GM21576 (cell line): ENCODE data around the gene MAP2K4.
"Not testable (repeated sequence)": the region's sequence is repeated elsewhere in the genome, so short reads cannot be mapped to it uniquely, and the experiment has no call there.

Experiments used
- ATAC-seq: cut with Tn5 transposase; IDR thresholded peaks from one replicate; pipeline ENCODE4 v1.9.1; 2021; ENCODE audit warnings: mild to moderate bottlenecking, moderate library complexity; ENCODE audit not compliant: unreplicated experiment

The MAP2K4 gene

GRCh38 chr17:12136243-12136642 is 115.6 kb downstream of the MAP2K4 start:
- no peak for ATAC-seq

- no peak for ATAC-seq
These were observed 116.0 kb downstream of the MAP2K4 start for GRCh38 chr17:12136646-12137045.

GRCh38 chr17:12137859-12138258 is 117.2 kb downstream of the MAP2K4 start:
- no peak for ATAC-seq

GRCh38 chr17:12140685-12141084 is 120.0 kb downstream of the MAP2K4 start:
- no peak for ATAC-seq

- ATAC-seq = not testable (repeated sequence)
These were observed 141.5 kb downstream of the MAP2K4 start for GRCh38 chr17:12162187-12162586.

GRCh38 chr17:12164085-12164484 is 143.4 kb downstream of the MAP2K4 start:
- no peak for ATAC-seq

- no peak for ATAC-seq
These were observed 158.1 kb downstream of the MAP2K4 start for GRCh38 chr17:12178644-12179330.

GRCh38 chr17:12180644-12181261 is 160.1 kb downstream of the MAP2K4 start:
- no peak for ATAC-seq

GRCh38 chr17:12187658-12188057 is 167.0 kb downstream of the MAP2K4 start:
- ATAC-seq = no peak

GRCh38 chr17:12193144-12193735 is 172.6 kb downstream of the MAP2K4 start:
- ATAC-seq = no peak
